ENCODE data around the gene RASGEF1B.
A peak's percentile ranks its signal among the peaks of the same experiment; 100 is the strongest.

Gene RASGEF1B

DNA sequence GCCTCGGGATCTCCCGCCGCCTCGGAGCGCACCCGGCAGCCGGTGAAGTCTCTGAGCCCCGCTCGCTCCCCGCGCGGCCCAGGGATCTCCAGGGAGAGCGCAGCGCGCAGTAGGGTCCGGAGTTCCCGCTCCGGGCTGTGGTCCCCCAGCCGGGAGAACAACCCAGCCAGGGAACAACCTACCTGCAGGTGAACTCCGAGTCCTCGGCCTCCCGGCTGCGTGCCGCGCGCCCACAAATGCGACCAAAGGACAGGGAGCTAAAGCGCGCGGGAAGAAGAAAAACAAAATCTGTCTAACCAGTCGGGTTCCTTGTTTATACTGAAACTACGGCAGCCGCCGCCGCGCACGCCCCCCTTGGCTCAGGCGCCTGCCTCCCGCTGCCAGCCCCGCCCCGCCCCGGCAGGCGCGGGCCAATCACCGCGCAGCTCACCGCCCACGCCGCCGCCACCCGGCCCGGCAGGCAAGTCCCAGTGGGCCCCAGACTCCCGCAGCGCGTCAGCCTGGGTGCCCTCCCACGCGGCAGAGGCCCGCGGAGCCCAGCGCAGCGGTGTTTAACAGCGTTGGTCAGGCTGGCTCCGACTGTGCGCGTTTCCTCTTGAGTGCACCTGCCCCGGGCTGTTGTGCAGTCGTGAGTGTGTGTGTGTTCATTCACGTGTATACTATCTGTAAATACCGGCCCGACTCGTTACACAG, at the start of gene RASGEF1B:
RASGEF1B (minus strand) TSS at position 320 of the 693 bp plus-strand sequence. CDS start 12,399 bp downstream, outside the sequence.
- peak; percentile 95 to 98 for DNase-seq

DNA sequence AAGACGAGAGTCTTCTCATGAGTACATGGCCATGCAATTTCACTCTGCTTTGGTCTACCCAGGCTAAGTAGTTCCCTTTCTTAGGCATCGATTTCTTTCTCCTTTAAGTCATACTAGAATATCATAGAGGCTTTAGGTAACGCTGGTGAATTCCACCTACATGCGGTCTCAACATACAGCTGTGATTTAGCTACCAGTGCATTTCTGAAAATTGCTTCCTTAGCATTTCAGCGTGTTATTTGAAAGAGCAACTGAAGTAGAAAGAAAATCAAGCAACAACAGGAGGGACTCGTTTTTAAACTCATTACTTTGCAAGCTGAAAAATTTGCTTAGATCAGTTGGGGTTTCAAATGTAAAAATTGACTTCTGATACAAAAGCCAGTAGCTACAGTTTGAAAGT, 48.1 kb upstream of the RASGEF1B start:
- DNase-seq: no peak

GRCh38 chr4:81519427-81519773, 47.7 kb upstream of the RASGEF1B start:
- no peak for DNase-seq

DNA sequence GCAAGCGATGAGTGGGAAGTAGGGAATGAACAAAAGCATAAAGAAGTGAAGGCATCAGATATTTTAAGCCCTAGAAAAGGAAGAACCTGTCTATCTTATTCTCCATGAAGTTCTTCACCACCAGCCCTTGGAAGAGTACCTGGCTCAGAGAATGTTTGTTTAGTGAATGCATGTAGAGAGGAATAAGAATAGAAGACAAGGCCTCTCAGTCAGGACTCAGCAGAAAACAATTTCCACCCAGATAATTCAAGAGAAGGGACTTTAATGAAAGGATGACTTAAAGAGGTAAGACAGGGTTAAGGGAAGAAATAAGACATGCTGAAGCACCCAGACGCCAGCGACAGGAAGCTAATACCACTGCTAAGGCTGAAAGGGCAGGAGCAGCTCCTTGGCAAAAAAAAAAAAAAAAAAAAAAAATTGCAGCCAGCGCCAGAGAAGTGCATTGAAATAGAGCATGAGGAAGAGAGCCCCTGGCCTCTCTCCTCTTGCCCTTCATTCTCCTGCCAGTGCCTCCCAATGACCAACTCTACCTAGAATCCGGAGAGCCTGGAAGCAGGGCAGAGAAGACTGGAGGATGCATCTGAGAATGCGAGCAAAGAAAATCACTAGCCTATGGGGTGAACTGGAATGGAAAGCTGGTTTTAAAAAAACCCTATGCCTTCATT, 47.2 kb upstream of the RASGEF1B start:
- no peak for DNase-seq

DNA sequence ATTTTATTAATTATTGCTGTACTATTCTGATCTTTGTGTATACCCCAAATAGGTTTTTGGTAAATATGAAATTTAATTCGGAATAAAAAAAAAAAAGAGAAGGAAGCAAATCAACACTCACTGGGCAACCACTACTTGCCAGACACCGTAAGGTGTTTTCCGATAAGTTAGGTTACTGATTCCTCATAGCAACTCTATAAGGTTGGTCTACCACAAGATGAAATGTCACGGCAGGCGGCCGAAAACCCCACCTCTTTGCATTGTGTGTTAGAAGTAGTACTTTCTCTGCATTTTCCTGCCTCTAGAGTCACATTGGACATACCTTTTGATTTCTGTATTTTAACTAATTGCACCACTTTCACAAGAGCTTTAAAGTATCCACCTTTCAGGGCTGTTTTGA, 44.5 kb upstream of the RASGEF1B start:
- DNase-seq: no peak

- peak in 1 of 2 donors; percentile 59 for DNase-seq
These were observed 41.2 kb upstream of the RASGEF1B start for GRCh38 chr4:81512757-81513501.

GRCh38 chr4:81512001-81512756, 40.5 kb upstream of the RASGEF1B start:
- no peak for DNase-seq

- no peak for DNase-seq
These were observed 39.0 kb upstream of the RASGEF1B start for GRCh38 chr4:81510643-81511178.

GRCh38 chr4:81509822-81510221, 38.1 kb upstream of the RASGEF1B start:
- DNase-seq: peak; percentile 14 to 41

- peak in 1 of 2 donors; percentile 25 for DNase-seq
These were observed 37.5 kb upstream of the RASGEF1B start for GRCh38 chr4:81509191-81509590.

- DNase-seq: no peak
These were observed 36.9 kb upstream of the RASGEF1B start for GRCh38 chr4:81508411-81509185.

GRCh38 chr4:81507530-81507929, 35.8 kb upstream of the RASGEF1B start:
- DNase-seq: no peak

GRCh38 chr4:81506731-81507130, 35.0 kb upstream of the RASGEF1B start:
- DNase-seq: peak; percentile 15 to 16

- DNase-seq: no peak
These were observed 34.0 kb upstream of the RASGEF1B start for GRCh38 chr4:81505726-81506125.

GRCh38 chr4:81505004-81505598, 33.4 kb upstream of the RASGEF1B start:
- DNase-seq: peak; percentile 67 to 82

GRCh38 chr4:81504112-81505003, 32.7 kb upstream of the RASGEF1B start:
- DNase-seq: peak in 1 of 2 donors; percentile 47

- no peak for DNase-seq
These were observed 31.9 kb upstream of the RASGEF1B start for GRCh38 chr4:81503586-81503985.

- DNase-seq: no peak
These were observed 30.9 kb upstream of the RASGEF1B start for GRCh38 chr4:81502564-81502963.

DNA sequence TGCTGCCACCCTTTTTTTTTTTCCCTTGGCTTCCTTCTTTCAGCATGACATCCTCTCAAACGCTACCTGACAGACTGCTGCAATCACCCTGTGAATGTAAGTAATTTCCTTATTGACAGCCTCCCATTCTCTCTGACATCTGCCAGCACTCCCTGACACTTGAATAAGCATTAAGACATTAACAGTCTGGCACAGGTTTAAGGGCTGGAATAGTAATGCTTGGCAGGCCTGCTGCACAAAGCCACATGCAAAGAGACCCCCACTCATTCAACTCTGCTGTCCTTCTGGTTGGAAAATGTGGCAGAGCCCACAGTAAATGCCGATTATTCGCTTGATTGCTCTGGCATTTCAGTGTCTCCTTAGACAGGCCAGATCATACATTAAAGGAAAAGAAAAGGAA, 28.1 kb upstream of the RASGEF1B start:
- DNase-seq: no peak

GRCh38 chr4:81498551-81499099, 26.9 kb upstream of the RASGEF1B start:
- DNase-seq: no peak
